ENCODE results near the gene ZC3H7A.

DNA sequence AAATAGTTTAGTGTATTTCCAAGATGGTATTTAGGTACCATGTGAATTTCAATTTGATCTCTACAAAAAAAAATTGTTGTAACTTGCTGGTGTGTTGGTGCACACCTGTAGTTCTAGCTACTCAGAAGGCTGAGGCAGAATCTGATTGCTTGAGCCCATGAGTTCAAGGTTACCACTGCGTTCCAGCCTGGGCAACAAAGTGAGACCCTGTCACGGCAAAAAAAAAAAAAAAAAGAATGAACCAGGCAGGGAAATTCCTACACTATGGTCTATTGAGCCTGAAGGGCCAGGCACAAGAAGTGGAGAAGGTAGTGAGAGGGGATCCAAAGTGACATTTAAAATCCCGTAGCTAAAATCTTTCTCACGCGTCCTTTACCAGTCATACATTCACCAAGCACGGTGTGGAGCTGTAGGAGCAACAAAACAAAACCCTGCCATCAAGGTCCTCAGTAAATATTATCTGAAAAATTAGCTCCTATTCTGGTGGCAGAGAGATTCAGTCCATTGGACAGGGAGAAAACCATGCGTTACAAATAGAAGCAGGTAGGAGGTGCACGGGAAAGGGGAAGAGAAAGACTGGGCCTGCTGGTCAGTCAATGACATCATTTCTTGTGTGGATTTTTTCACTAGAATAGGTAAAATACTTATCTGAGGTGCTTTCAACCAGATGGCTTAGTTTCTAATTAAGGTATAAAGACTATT lies 81.7 kb downstream of the ZC3H7A start:
- no peak for TF ChIP-seq ZNF274 (IDR thresholded peaks at IDR 0.05; ENCODE audit: low read depth, low read length)
- TF ChIP-seq YY1 (IDR thresholded peaks at IDR 0.05; ENCODE audit: insufficient read depth, insufficient read length) = no peak
- no peak for TF ChIP-seq SUZ12 (IDR thresholded peaks at IDR 0.05; ENCODE audit: extremely low read depth, insufficient read depth, insufficient read length)

All from NT2/D1 (cell line).